GM12891 (cell line): ENCODE data around the gene C1orf35.

Source experiments
- DNase-seq: peaks from one replicate; pipeline ENCODE4 v3.0.0; 2011; ENCODE audit warnings: low spot score; ENCODE audit not compliant: insufficient read length
- FAIRE-seq: peaks from 2 replicates; lab custom pipeline; 2011; peaks lifted over from hg19 to GRCh38; lab: Jason Lieb, UNC
- PAX5 ChIP-seq: IDR thresholded peaks from 2 replicates; pipeline ENCODE4 v1.6.1; 2011; ENCODE audit warnings: low read length, moderate library complexity, mild to moderate bottlenecking; ENCODE audit not compliant: insufficient read depth, severe bottlenecking
- POLR2A ChIP-seq: IDR thresholded peaks from 2 replicates; pipeline ENCODE4 v1.6.1; 2011; ENCODE audit warnings: low read depth, low read length, control low read depth
- POLR2AphosphoS5 ChIP-seq: IDR thresholded peaks from 2 replicates; pipeline ENCODE4 v1.6.1; 2011; ENCODE audit warnings: low read depth, low read length, control low read depth
- POU2F2 ChIP-seq: IDR thresholded peaks from 2 replicates; pipeline ENCODE4 v1.6.1; 2011; ENCODE audit warnings: low read depth, mild to moderate bottlenecking, control low read depth, low read length, moderate library complexity
- SPI1 ChIP-seq: IDR thresholded peaks from 2 replicates; pipeline ENCODE4 v1.6.1; 2011; ENCODE audit warnings: low read depth, low read length, control low read depth
- TAF1 ChIP-seq: IDR thresholded peaks from 2 replicates; pipeline ENCODE4 v1.6.1; 2011; ENCODE audit warnings: low read depth, low read length, control low read depth

The C1orf35 gene

DNA sequence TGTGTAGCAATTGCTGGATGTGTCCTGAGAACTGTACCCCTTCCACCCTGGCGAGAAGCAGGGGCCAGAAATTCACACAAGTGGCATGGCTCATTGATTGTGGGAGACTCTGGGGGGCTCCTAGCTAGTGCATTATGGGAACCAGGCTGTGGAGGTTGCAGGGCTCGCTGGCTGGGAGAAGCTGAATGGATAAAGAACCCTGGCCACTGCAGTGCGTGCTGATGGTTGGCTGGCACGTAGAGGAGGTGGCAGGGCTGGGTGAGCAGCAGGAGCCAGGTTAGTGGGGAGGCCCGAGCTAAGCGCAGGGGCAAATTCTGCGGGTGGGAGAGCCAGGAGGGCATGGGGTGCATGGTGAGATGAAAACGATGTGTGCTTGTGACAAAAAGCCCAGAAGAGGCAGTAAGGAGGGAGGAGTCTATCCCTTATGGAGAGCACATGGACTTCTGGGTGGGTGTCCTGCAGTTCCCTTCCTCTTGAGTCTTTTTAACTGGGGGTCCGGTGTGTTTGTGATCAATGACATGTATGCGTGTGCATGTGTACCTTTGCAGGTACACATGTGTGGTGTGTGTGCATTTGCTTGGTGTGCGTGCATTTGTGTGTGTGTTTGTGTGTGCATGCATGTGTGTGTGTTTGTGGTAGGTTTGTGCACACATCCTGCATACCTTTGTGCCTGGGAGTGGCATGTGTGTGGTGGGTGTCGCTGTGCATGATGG, 40.5 kb upstream of the C1orf35 start:
- no peak for DNase-seq
- TF ChIP-seq POU2F2 (no peak), POLR2A (no peak), PAX5 (no peak), POLR2AphosphoS5 (no peak), TAF1 (no peak), SPI1 (no peak)
- no peak for FAIRE-seq

DNA sequence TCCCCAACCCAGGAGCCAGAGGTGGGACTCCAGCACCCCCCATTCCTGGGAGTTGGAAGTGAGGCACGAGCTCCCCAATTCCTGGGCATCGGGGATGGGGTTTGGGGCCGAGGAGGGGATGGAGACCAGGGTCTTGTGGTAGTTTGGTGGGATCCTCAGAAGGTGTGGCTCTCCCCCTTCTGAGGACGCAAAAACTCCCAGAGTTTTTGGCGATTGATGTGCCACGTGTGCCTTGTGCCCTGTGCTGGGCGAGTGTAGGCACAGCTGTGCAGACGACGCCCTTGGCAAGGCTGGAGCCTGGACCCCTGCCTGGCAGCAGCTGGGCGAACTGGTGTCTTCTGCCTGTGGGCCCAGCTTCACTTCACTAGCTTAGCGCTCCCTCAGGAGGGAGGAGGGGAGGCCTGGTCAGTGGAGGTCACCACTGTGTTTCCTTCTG, 39.6 kb upstream of the C1orf35 start:
- no peak for DNase-seq
- no peak for TF ChIP-seq POU2F2
- no peak for TF ChIP-seq TAF1
- TF ChIP-seq PAX5 = no peak
- no peak for TF ChIP-seq POLR2A
- TF ChIP-seq SPI1 = no peak
- no peak for TF ChIP-seq POLR2AphosphoS5
- FAIRE-seq = no peak

DNA sequence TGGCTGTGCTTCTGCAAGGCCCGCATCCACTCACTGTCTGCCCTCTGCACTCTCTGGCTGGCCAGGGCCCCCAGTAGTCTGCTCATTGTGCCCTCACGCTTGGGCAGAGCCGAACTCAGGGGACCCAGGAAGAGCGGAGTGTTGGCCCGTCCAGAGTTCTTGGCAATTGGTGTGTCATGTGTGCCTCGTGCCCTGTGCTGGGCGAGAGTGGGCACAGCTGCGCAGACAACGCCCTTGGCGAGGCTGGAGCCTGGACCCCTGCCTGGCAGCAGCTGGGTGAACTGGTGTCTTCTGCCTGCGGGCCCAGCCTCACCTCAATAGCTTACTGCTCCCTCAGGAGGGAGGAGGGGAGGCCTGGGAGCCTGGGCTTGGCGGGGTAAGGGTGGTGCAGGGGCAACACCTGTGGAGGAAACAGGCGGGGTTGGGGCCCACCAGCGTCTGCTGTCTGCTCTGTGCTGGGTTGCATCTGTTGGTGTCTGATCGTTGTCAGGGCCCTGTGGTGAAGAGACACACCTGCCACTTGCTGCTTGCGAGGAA, 39.1 kb upstream of the C1orf35 start:
- no peak for DNase-seq
- TF ChIP-seq POLR2AphosphoS5 (no peak), POU2F2 (no peak), PAX5 (no peak), TAF1 (no peak), POLR2A (no peak)
- no peak for FAIRE-seq

DNA sequence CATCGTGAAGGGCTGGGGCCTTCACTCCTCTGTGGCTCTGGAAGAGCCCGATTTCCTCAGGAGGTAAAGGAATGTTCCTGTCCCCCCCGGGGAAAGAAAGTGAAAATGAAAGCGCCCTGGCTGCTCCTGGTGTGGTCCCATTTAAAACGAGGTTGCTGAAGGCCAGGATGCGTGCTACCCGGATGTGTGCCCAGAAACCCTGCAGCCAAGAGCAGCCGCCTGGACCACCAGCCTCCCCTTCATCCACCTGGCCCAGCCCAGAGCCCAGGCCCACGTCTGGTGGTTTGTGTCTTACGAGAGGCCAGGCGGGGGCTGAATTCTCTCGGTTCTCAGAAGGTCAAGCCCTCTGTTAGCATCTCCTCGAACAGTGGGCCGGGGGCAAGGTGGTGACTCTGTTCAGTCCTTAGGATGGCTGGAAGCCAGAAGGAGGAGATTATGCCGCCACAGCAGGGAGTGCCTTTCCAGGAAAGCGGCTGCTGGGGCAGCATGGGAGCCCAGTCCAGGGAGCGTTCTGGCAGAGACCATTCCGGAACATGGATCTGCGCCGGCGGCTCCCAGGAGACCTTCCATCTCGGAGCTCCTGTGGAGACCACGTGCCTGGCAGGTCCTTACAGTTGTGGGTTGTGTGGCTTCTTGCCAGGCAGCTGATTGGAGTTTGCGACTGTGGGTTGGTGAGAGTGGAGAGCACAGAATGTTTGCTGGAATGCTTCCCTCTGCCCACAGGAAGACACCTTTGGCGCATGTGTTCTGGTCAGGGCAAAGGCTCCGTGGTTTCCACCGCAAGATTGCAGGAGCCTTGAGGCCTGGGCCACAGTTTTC, 38.3 kb upstream of the C1orf35 start:
- no peak for TF ChIP-seq PAX5
- no peak for TF ChIP-seq POLR2AphosphoS5
- TF ChIP-seq TAF1 = no peak
- no peak for TF ChIP-seq SPI1
- no peak for TF ChIP-seq POU2F2
- no peak for TF ChIP-seq POLR2A
- DNase-seq = peak; percentile 56
- no peak for FAIRE-seq

DNA sequence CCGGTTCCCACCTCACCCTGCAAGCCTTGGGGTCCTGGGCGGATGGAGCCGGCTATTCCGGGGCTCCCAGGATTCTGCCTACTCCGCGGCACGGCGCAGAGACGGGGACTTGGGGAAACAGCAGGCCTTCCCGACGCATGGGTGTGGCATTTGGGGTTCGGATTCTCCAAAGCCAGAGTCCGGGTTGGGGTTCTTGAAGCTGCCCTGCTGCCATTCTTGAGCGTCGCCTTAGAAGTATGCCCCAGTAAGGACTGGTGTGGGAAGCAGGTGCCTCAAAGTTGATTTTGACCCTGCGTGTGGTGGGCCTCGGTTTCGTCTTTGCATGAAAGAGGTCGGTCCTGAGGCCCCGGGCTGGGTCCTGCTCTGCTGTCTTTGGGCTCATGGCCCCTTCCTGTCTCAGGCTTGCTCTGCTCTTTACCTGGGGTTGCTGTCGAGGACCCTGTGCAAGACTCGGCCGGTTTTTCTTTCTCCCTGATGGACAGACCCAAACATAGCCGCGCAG, 37.6 kb upstream of the C1orf35 start:
- FAIRE-seq (no peak), DNase-seq (no peak)
- no peak for TF ChIP-seq POU2F2
- TF ChIP-seq SPI1 = no peak
- TF ChIP-seq TAF1 = no peak
- no peak for TF ChIP-seq POLR2AphosphoS5
- no peak for TF ChIP-seq POLR2A
- no peak for TF ChIP-seq PAX5

DNA sequence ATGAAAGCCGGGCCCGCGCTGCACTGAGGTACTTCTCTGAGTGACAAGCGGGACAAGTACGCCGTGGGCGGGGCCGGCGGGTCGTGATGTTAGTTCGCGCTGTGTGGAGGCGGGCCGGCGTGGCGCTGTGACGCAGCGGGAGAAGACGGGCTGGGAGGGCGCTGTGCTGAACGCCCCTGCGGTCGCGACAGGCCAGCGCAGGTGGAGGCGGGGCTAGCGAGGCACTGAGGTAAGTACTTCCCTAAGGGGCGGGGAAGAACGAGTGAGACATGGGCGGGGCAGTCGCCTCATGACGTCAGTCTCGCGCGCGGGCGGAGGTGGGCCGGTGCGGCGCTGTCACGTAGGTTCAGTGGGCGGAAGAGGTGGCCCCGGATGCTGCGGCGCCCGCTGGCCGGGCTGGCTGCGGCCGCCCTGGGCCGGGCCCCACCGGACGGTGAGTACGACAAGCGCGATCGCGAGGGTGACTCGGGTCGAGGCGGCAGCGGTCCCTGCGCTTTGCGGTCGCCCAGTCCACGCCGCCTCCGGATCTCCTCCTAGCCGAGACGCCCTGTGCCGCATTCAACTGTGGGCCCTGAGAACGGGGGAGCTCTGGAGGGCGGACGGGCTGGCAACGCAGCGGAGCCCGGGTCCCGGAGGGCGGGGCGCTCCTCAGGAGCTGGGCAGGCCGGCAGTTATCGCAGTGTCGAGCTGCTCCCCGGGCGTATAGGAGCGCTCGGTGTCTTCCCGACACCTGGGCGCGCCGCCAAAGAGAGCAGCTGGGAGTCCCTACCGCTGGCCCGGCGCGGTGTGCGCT, 37.0 kb upstream of the C1orf35 start, which contains the start of gene GUK1:
GUK1 (plus strand) TSS at position 349 of the 793 bp plus-strand sequence; CDS start at position 373, 24 bp downstream.
- TF ChIP-seq SPI1 = no peak
- TF ChIP-seq TAF1 = peak; percentile 39; the same call in 1 of the 2 replicates
- TF ChIP-seq PAX5 = no peak
- peak; percentile 71 for TF ChIP-seq POLR2A
- TF ChIP-seq POU2F2 = 0 out of 2 replicates have a peak, but pooled peaks have one; percentile 39
- TF ChIP-seq POLR2AphosphoS5 = peak; percentile 76
- DNase-seq (peak; percentile 97), FAIRE-seq (peak; percentile 100)

DNA sequence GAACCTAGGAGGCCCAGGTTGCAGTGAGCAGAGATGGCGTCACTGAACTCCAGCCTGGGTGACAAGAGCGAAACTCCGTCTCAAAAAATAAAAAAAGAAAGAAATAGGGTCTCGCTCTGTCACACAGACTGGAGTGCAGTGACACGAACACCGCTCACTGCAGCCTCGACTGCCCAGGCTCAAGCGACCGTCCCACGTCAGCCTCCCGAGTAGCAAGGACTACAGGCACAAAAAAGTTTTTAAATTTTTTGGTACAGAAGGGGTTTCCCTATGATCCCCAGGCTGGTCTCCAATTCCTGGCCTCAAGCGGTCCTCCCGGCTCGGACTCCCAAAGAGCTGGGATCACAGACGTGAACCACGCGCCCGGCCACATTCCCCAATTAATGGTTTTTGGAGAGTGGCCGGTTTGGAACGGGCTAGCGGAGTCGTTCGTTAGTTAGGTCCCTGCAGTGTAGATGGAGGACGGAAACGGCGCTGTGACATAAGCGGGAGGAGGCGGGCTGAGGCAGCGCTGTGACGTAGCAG, 36.3 kb upstream of the C1orf35 start:
- no peak for DNase-seq
- no peak for FAIRE-seq
- TF ChIP-seq PAX5 = no peak
- peak; percentile 42; the same call in 1 of the 2 replicates for TF ChIP-seq TAF1

DNA sequence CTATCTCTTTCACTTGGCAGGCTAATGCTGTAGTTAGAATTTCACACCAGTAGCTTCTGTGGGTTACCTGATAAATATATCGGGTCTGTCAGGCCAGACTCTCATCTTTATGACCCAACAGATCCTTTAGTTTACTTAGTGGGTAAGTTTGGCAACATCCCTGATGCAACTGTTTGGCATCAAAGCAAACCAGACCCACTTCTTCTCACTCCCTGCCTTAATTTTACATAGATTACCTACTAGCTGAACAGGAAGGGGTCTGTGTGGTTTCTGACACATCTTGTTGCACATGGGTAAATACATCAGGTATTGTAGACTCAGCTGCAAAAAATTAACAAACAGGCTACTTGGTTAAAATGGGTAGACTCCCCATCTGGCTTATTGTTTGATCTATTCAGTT, 33.8 kb upstream of the C1orf35 start:
- FAIRE-seq (no peak), DNase-seq (peak; percentile 8)

More for the DNA sequence above, 33.8 kb upstream of the C1orf35 start:
- TF ChIP-seq TAF1 (no peak), POLR2A (no peak), PAX5 (no peak), SPI1 (no peak), POU2F2 (no peak), POLR2AphosphoS5 (no peak)
